DND-41 (cell line): Measurements from ENCODE around the gene PTPRG.

Experiments
- EZH2 ChIP-seq: IDR thresholded peaks from 3 replicates; pipeline ENCODE4 v1.6.1; 2012; ENCODE audit warnings: borderline replicate concordance, low read depth, mild to moderate bottlenecking, moderate library complexity, low read length, inconsistent platforms; ENCODE audit not compliant: severe bottlenecking
- TF ChIP-seq, protein P1 (sequence below): IDR thresholded peaks from 2 replicates; pipeline ENCODE4 v1.5.1; 2012; ENCODE audit warnings: borderline replicate concordance, low read length, moderate library complexity, mild to moderate bottlenecking; ENCODE audit not compliant: poor library complexity, severe bottlenecking; ENCODE audit errors: extremely low read depth

GRCh38 chr3:62318752-62319569 lies 757.6 kb downstream of the PTPRG start:
- TF ChIP-seq, protein P1, sequence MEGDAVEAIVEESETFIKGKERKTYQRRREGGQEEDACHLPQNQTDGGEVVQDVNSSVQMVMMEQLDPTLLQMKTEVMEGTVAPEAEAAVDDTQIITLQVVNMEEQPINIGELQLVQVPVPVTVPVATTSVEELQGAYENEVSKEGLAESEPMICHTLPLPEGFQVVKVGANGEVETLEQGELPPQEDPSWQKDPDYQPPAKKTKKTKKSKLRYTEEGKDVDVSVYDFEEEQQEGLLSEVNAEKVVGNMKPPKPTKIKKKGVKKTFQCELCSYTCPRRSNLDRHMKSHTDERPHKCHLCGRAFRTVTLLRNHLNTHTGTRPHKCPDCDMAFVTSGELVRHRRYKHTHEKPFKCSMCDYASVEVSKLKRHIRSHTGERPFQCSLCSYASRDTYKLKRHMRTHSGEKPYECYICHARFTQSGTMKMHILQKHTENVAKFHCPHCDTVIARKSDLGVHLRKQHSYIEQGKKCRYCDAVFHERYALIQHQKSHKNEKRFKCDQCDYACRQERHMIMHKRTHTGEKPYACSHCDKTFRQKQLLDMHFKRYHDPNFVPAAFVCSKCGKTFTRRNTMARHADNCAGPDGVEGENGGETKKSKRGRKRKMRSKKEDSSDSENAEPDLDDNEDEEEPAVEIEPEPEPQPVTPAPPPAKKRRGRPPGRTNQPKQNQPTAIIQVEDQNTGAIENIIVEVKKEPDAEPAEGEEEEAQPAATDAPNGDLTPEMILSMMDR: no peak
- no peak for TF ChIP-seq EZH2
